CD14-positive monocyte (primary cell): ENCODE results near the gene CSH2. TPM values are rescaled to one million over a fixed set of nuclear protein-coding genes. Genes with fewer than 3 reads are reported as not detected.
A peak's percentile ranks its signal among the peaks of the same experiment; 100 is the strongest.

Experiments used
- DNase-seq, 3 donors: peaks; one replicate each; pipeline ENCODE4 v3.0.0-alpha.2; 2011 to 2022
- H2AFZ ChIP-seq: 2 replicates; pipeline ENCODE4 v1.6.0; 2012; ENCODE audit warnings: mild to moderate bottlenecking, low read depth, low read length, inconsistent platforms; ENCODE audit not compliant: insufficient read depth, poor library complexity, severe bottlenecking
- H3K27ac ChIP-seq, 2 donors: 1 replicate in 1 of 2; 2 replicates in 1 of 2; pipeline ENCODE4 v1.5.1; 2012 to 2013; ENCODE audit warnings: low read length in 2 of 2, control low read depth in 1 of 2, inconsistent platforms in 1 of 2, low read depth in 1 of 2, mild to moderate bottlenecking in 1 of 2
- H3K27me3 ChIP-seq, 2 donors: one replicate each; pipeline versions ENCODE4 v1.6.0 to v1.6.1; 2011 to 2013; ENCODE audit warnings: low read length in 2 of 2; ENCODE audit not compliant: control insufficient read depth in 2 of 2, insufficient read depth in 2 of 2
- H3K36me3 ChIP-seq, 2 donors: replicated peaks in 1 of 2; 1 replicate in 1 of 2; 2 replicates in 1 of 2; pipeline versions ENCODE4 v1.5.1 to v1.6.1; 2012 to 2013; ENCODE audit warnings: low read length in 2 of 2, control low read depth in 1 of 2, inconsistent platforms in 1 of 2, mild to moderate bottlenecking in 1 of 2; ENCODE audit not compliant: insufficient read depth in 2 of 2, control insufficient read depth in 1 of 2
- H3K4me1 ChIP-seq, 2 donors: 1 replicate in 1 of 2; 2 replicates in 1 of 2; pipeline versions ENCODE4 v1.5.1 to v1.6.1; 2012 to 2013; ENCODE audit warnings: low read length in 2 of 2, control low read depth in 1 of 2, inconsistent platforms in 1 of 2, mild to moderate bottlenecking in 1 of 2, moderate library complexity in 1 of 2; ENCODE audit not compliant: insufficient read depth in 2 of 2, control insufficient read depth in 1 of 2
- H3K4me2 ChIP-seq: replicated peaks from 2 replicates; pipeline ENCODE3; 2012; ENCODE audit warnings: low read length, moderate library complexity, mild to moderate bottlenecking; ENCODE audit not compliant: poor library complexity, severe bottlenecking; ENCODE audit errors: extremely low read depth
- H3K4me3 ChIP-seq, 3 experiments: fragments of 200-600 bp in 1 of 3; sonication (generic) in 1 of 3; replicated peaks in 1 of 3; 1 replicate in 2 of 3; 2 replicates in 1 of 3; pipeline ENCODE4 v1.5.1; 2011 to 2013; ENCODE audit warnings: low read length in 3 of 3, mild to moderate bottlenecking in 3 of 3, control low read depth in 2 of 3, low read depth in 2 of 3, inconsistent platforms in 1 of 3, moderate library complexity in 1 of 3
- H3K79me2 ChIP-seq: 2 replicates; pipeline ENCODE4 v1.6.0; 2012; ENCODE audit warnings: mild to moderate bottlenecking, control low read depth, inconsistent platforms, low read length, moderate library complexity; ENCODE audit not compliant: insufficient read depth
- H3K9ac ChIP-seq: 2 replicates; pipeline ENCODE4 v1.6.0; 2017; ENCODE audit warnings: low read length, mild to moderate bottlenecking; ENCODE audit not compliant: insufficient read depth, poor library complexity, severe bottlenecking
- H3K9me3 ChIP-seq, 2 donors: replicated peaks in 1 of 2; 1 replicate in 1 of 2; 2 replicates in 1 of 2; pipeline versions ENCODE4 v1.5.1 to v1.6.1; 2012 to 2013; ENCODE audit warnings: low read length in 2 of 2, control low read depth in 1 of 2; ENCODE audit not compliant: control insufficient read depth in 1 of 2, insufficient read depth in 1 of 2
- H4K20me1 ChIP-seq: 2 replicates; pipeline ENCODE4 v1.6.0; 2012; ENCODE audit warnings: mild to moderate bottlenecking, low read length, control low read depth, moderate library complexity; ENCODE audit not compliant: insufficient read depth
- H3K27ac Mint-ChIP-seq, 7 donors: one replicate each; pipeline ENCODE4 v1.8.0; 2020; ENCODE audit warnings: mild to moderate bottlenecking in 7 of 7, mixed read lengths in 7 of 7, moderate library complexity in 6 of 7, inconsistent platforms in 2 of 7
- H3K27me3 Mint-ChIP-seq, 3 donors: one replicate each; pipeline ENCODE4 v1.8.0; 2021 to 2022; ENCODE audit warnings: low read depth in 3 of 3, mild to moderate bottlenecking in 3 of 3, mixed read lengths in 3 of 3, moderate library complexity in 3 of 3, inconsistent platforms in 1 of 3
- H3K36me3 Mint-ChIP-seq, 2 donors: one replicate each; pipeline ENCODE4 v1.8.0; 2020; ENCODE audit warnings: mixed read lengths in 2 of 2, inconsistent platforms in 1 of 2, mild to moderate bottlenecking in 1 of 2
- H3K4me1 Mint-ChIP-seq: one replicate; pipeline ENCODE4 v1.8.0; 2020; ENCODE audit warnings: mild to moderate bottlenecking, mixed read lengths
- H3K4me3 Mint-ChIP-seq, 2 donors: one replicate each; pipeline ENCODE4 v1.8.0; 2020; ENCODE audit warnings: mild to moderate bottlenecking in 2 of 2, mixed read lengths in 2 of 2, moderate library complexity in 1 of 2
- H3K9me3 Mint-ChIP-seq, 7 donors: one replicate each; pipeline ENCODE4 v1.8.0; 2020 to 2022; ENCODE audit warnings: mixed read lengths in 7 of 7, mild to moderate bottlenecking in 6 of 7, moderate library complexity in 6 of 7, inconsistent platforms in 2 of 7
- CTCF ChIP-seq: fragments of 200-600 bp; IDR thresholded peaks from one replicate; pipeline ENCODE4 v1.8.0; 2022; ENCODE audit warnings: antibody characterized with exemption, mild to moderate bottlenecking
- WGBS: methylation state at CpG from one replicate; pipeline ENCODE4 v1.1.5; 2013; ENCODE audit warnings: missing lambda C conversion rate; ENCODE audit not compliant: insufficient coverage; 5-methylcytosine and 5-hydroxymethylcytosine counted together
- intact Hi-C, 2 donors: fragments of 100-400 bp; cut with micrococcal nuclease; formaldehyde crosslinking; loops; one replicate each; pipeline versions ENCODE4 v1.15.0 to v1.15.1; 2023
- polyA plus RNA-seq, 3 donors: library from polyadenylated mRNA; depleted of rRNA in 1 of 3; unstranded in 2 of 3; stranded (reverse) in 1 of 3; fragments of 300-500 nt in 2 of 3; fragments of >200 nt in 1 of 3; fragmentation: Illumina TruSeq in 2 of 3; gene quantifications; 1 replicate in 2 of 3; 2 replicates in 1 of 3; pipeline ENCODE4 v1.2.3, GENCODE V29; 2012 to 2021

CSH2 gene
- polyA plus RNA-seq, 3 donors, result not detected

GRCh38 chr17:63832455-63832854, 41.0 kb downstream of the CSH2 start:
- TF ChIP-seq CTCF, result no peak
- Mint-ChIP-seq H3K4me3 (no peak overlapping the region), H3K9me3 (no peaks in the 10 kb centered on the region), H3K4me1 (peaks cover 34% of the 10 kb centered on the region), H3K36me3 (peaks cover 72 to 82% of the 10 kb centered on the region in 2 donors), H3K27ac (peak overlapping the region in 3 of 7 donors; percentile 63 to 86 (median 63)), H3K27me3 (no peaks in the 10 kb centered on the region)
- no peaks in the 10 kb centered on the region for H3K9me3 ChIP-seq
- no peak overlapping the region for H2AFZ ChIP-seq
- intact Hi-C loops, result no loop called here
- no peak overlapping the region for H3K27ac ChIP-seq
- H3K4me3 ChIP-seq, result no peak overlapping the region
- H3K36me3 ChIP-seq, result peaks cover 76 to 86% of the 10 kb centered on the region in 2 donors
- peaks cover 65% of the 10 kb centered on the region for H3K79me2 ChIP-seq
- no peak overlapping the region for H3K4me2 ChIP-seq
- 94% methylated on average over 2 of the region's 2 CpGs for whole genome bisulfite sequencing
- no peak overlapping the region for H3K9ac ChIP-seq
- H3K4me1 ChIP-seq, result peaks cover 14 to 23% of the 10 kb centered on the region in 2 donors
- H4K20me1 ChIP-seq, result peaks cover 83% of the 10 kb centered on the region
- no peaks in the 10 kb centered on the region for H3K27me3 ChIP-seq
- DNase-seq, result no peak

- peaks cover 34% of the 10 kb centered on the region for H3K4me1 Mint-ChIP-seq
- Histone ChIP-seq H3K27ac (no peak overlapping the region), H3K4me3 (no peak overlapping the region), H3K27me3 (no peaks in the 10 kb centered on the region), H3K9ac (no peak overlapping the region), H3K79me2 (peaks cover 61% of the 10 kb centered on the region), H3K4me1 (peaks cover 14 to 23% of the 10 kb centered on the region in 2 donors), H4K20me1 (peaks cover 78% of the 10 kb centered on the region), H3K36me3 (peaks cover 71 to 81% of the 10 kb centered on the region in 2 donors), H3K9me3 (no peaks in the 10 kb centered on the region), H3K4me2 (no peak overlapping the region), H2AFZ (no peak overlapping the region)
- no CpG with 5 or more reads among the region's 5 CpGs for WGBS
- no peak for TF ChIP-seq CTCF
- H3K36me3 Mint-ChIP-seq, result peaks cover 69 to 78% of the 10 kb centered on the region in 2 donors
- intact Hi-C loops, result no loop called here
- no peak for DNase-seq
- H3K27ac Mint-ChIP-seq, result peak overlapping the region in 3 of 7 donors; percentile 63 to 86 (median 63)
- no peaks in the 10 kb centered on the region for H3K9me3 Mint-ChIP-seq
- H3K27me3 Mint-ChIP-seq, result no peaks in the 10 kb centered on the region
- no peak overlapping the region for H3K4me3 Mint-ChIP-seq
These were observed 41.5 kb downstream of the CSH2 start for GRCh38 chr17:63832014-63832413.
